Measurements from ENCODE around the gene RBM4B.

Gene RBM4B

DNA sequence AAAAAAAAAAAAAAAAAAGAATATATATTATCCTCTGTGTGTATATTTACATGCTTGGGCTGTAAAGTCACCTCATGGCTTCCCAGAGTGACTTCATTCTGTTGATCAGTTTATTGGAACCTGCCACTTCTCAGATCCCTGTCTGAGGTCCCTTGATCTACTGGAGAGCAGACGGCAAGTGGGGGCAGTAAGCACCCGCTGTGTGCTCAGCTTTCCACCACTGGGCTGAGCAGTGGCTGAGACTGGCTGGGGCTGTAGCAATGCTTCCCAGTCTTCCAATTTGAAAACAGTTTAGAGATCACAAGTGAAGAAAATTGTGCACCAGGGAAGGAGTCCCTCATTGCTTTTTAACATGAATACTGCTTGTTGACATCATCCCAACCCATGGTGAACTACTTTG is 6.9 kb upstream of the RBM4B start:
- in situ Hi-C loops (cut with HindIII; ENCODE audit: low sequenced_read_pairs), result no loop called here
- H3K4me3 ChIP-seq (ENCODE audit: low read depth, low read length), result no peak overlapping the region
- no peak for DNase-seq (ENCODE audit: low read depth, low spot score)
- TF ChIP-seq, protein P1, sequence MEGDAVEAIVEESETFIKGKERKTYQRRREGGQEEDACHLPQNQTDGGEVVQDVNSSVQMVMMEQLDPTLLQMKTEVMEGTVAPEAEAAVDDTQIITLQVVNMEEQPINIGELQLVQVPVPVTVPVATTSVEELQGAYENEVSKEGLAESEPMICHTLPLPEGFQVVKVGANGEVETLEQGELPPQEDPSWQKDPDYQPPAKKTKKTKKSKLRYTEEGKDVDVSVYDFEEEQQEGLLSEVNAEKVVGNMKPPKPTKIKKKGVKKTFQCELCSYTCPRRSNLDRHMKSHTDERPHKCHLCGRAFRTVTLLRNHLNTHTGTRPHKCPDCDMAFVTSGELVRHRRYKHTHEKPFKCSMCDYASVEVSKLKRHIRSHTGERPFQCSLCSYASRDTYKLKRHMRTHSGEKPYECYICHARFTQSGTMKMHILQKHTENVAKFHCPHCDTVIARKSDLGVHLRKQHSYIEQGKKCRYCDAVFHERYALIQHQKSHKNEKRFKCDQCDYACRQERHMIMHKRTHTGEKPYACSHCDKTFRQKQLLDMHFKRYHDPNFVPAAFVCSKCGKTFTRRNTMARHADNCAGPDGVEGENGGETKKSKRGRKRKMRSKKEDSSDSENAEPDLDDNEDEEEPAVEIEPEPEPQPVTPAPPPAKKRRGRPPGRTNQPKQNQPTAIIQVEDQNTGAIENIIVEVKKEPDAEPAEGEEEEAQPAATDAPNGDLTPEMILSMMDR (IDR thresholded peaks at IDR 0.05; ENCODE audit: low read depth, low read length), result no peak

DNA sequence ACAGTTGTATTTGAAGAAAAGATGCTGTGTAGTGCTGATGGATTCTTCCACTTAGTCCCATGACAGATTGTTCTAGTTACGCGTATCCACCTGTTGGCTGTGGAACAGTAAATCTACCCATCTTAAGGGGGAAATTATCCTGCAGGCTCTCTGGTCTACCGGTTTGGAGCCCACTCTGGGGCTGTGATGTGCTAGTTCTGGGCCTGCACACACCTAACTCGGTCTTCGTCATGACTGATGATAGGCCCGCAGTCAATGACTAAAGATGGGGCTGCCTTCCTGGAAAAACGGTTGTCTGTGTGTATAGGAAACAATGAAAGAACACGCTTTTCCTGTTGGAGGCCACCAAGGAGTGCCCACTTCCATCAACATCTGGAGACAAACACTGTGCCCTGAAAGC is 6.2 kb upstream of the RBM4B start:
- H3K4me3 ChIP-seq (ENCODE audit: low read depth, low read length), result no peak overlapping the region
- no peak for DNase-seq (ENCODE audit: low read depth, low spot score)
- in situ Hi-C loops (cut with HindIII; ENCODE audit: low sequenced_read_pairs), result no loop called here
- TF ChIP-seq, protein P1 (IDR thresholded peaks at IDR 0.05; ENCODE audit: low read depth, low read length), result no peak

DNA sequence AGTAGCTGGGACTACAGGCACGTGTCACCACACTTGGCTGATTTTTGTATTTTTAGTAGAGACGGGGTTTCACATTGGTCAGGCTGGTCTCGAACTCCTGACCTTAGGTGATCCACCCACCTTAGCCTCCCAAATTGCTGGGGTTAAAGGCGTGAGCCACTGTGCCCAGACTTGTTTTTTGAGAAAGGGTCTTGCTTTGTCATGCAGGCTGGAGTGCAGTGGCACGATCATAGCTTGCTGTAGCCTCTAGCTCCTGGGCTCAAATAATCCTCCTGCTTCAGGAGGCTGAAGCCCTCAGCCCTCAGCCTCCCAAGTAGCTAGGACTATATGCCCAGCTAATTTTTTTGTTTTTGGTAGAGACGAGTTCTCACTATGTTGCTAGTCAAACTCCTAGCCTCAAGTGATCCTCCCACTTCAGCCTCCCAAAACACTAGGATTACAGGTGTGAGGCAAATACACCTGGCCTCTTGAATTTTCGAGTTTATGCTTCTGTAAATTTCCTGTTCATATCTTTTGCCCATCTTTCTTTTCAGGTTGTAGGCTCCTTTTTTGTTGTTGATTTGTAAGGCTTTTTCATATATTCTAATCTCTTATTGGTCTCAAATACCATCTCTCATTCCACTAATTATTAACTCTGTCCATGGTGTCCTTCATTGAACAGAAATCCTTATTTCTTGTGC is 3.4 kb upstream of the RBM4B start:
- H3K4me3 ChIP-seq (ENCODE audit: low read depth, low read length), result no peak overlapping the region
- TF ChIP-seq, protein P1 (IDR thresholded peaks at IDR 0.05; ENCODE audit: low read depth, low read length), result no peak
- in situ Hi-C loops (cut with HindIII; ENCODE audit: low sequenced_read_pairs), result no loop called here
- DNase-seq (ENCODE audit: low read depth, low spot score), result no peak

DNA sequence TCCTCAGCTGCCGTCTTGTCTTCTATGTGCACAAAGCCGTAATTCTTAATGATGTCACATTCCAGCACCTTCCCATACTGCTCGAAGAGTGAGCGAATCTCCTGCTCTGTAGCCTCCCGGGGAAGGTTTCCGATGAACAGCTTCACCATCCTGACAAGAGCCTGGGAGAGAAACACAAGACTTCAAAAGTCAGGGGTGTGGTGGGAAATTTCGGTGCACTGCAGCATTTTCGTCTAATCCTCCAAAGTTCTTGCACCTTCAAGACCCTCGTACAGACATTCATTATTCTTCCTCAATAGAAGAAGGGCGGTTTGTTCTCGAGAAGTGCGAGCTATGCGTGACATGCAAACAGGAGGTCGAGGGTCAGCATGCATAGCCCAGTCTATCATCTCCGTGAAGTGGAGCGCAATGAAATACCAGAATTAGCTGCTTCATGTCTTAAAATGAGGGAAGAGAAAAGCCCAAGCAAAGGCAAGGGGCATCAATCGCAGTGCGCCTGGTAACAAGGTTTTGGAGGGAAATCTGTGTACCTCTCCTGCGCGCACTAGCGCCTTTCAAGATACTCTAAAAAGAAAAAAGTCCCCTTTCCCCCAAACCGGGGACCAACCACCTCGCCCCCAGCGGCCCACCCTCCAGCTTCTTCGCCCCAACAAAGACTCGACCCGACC is 622 bp downstream of the RBM4B start:
- DNase-seq (ENCODE audit: low read depth, low spot score), result no peak
- TF ChIP-seq, protein P1 (IDR thresholded peaks at IDR 0.05; ENCODE audit: low read depth, low read length), result no peak
- in situ Hi-C loops (cut with HindIII; ENCODE audit: low sequenced_read_pairs), result no loop called here

DNA sequence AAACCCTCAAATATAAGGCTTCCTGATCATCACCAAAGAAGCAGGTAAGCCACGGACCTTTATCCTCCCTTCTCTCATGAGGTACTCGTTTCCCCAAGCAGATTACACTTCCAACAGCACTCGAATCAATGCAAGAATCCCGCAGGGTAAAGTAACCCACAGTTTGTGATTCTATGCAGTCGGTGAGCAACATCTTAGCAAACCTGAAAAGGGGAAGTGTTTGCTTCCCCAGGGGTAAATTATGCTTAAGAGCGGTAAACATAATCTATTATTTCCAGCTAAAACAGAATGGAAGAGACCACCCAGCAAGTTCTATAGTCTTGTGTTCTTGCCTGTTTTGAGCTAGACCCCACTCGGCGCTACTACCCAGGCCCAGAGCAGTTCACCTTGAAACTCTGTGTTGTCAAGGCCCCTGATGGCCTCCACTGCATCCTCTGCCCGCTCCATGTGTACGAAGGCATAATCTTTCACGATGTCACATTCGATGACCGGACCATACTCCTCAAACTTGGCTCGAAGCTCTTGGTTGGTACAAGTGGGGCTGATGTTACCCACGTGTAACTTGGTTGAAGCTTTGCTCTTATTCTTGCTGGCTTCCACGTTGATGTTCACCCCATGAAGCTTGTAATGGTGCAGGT is 1.3 kb downstream of the RBM4B start:
- in situ Hi-C loops (cut with HindIII; ENCODE audit: low sequenced_read_pairs), result no loop called here
- H3K4me3 ChIP-seq (ENCODE audit: low read depth, low read length), result peak overlapping the region; percentile 78
- DNase-seq (ENCODE audit: low read depth, low spot score), result no peak
- TF ChIP-seq, protein P1 (IDR thresholded peaks at IDR 0.05; ENCODE audit: low read depth, low read length), result no peak

More for the DNA sequence above, 622 bp downstream of the RBM4B start:
- peak overlapping the region; percentile 78 for H3K4me3 ChIP-seq (ENCODE audit: low read depth, low read length)

DNA sequence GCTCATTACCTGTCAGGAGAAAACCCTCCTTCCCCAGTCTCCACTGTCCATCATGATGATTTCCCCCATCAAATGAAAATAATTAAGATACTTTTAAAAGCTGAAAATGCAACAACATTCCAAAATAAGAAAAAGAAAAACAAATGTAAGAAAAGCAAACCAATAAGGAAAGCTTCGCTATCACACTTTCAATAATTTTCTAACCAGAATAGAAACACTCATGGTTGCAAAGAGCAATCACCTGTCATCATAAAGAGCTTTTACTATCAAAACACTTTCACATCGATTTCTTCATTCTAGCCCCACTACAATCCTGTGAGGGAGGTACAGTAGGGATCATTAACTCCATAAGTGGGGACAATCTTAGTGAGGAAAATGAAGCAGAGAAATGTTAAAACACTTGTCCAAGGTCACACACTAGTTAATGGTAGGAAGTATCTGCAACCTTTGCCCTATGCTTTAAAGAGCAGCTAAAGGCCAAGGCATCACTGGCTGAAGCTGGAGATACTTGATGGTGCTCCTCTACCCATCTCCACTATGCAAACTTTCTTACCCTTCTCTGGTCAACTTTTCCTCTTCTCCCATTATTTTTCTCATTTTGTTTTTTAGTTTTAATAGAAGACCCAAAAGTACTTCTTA is 2.6 kb downstream of the RBM4B start:
- in situ Hi-C loops (cut with HindIII; ENCODE audit: low sequenced_read_pairs), result no loop called here
- no peak for DNase-seq (ENCODE audit: low read depth, low spot score)
- TF ChIP-seq, protein P1 (IDR thresholded peaks at IDR 0.05; ENCODE audit: low read depth, low read length), result no peak
- no peak overlapping the region for H3K4me3 ChIP-seq (ENCODE audit: low read depth, low read length)
